GM19193 (cell line): ENCODE data around the gene DZIP1.

Source experiments
- POLR2A ChIP-seq: IDR thresholded peaks from 4 replicates; pipeline ENCODE4 v1.6.1; 2011; ENCODE audit not compliant: insufficient read depth, insufficient read length; ENCODE audit errors: extremely low read depth

Gene DZIP1

DNA sequence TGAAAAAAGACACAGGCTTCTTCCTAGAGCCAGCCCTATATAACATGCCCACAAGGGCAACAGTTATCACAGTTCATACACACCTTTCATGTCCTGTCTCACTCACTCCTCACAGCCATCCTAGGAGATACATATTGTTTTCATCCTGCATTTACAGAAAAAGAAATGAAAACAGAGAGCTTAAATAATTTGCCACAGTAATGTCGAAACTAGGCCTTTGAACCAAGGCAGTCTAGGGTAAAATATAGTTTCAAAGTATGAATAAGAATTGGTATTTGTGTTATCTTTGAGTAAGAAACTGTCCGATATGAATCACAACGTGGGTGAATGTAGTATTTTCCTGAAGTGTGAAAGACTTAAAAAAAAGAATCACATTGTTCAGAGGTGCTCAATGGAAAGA is 65.2 kb downstream of the DZIP1 start:
- TF ChIP-seq POLR2A, result no peak

DNA sequence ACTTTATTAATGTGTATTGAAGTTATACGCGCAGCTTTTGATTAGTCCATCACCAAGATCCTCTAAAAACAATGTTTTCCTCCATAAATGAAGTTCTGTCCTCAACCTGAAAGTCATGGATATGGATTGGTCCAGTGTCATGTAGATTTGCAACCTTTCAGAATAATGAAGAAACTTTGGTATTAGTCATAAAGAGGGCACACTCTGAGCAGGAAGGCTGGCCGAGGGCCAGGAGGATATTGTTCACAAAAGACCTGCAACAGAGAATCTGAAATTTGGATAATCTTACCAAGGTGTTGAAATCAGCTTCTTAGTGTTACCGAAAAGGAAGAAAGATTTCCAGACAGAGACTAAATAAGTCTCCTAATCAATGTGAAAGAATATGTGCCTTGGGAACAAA is 71.3 kb downstream of the DZIP1 start:
- TF ChIP-seq POLR2A, result no peak

DNA sequence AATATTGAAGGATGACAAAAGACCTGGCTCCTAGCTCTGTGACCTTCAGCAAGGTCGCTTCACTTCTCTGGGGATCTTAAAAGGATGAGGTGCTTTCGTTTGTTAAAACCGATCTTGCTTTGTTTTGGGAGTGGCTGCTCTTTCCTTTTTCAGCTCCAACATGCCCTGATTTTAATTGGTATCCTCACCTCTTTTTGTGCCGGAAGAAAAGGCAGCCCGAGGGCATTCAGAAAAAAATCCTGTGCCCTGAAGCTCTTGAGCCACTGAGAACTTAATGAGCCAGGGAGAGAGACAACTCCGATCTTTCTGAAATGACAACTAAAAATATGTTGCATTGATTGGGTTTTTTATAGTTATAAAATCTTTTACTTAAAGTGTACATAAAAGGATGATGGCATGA is 72.6 kb downstream of the DZIP1 start:
- no peak for TF ChIP-seq POLR2A

DNA sequence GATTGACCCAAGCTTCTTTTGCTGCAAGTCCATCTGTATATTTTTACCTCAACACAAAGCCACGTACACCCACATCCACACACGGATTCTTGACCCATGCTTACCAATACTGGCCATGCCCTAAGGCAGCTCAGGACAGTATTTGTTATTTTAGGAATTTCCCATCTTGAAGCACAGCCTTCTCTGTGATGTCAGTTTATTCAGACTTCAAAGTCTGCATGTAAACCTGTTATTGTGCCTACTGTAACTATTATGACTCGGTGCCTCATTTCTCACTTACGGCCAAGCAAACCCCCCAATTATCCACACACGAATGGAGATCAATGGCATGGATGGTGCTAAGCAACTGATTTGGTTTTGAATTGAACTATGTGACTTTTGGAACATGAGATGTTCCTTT is 74.5 kb downstream of the DZIP1 start:
- no peak for TF ChIP-seq POLR2A

DNA sequence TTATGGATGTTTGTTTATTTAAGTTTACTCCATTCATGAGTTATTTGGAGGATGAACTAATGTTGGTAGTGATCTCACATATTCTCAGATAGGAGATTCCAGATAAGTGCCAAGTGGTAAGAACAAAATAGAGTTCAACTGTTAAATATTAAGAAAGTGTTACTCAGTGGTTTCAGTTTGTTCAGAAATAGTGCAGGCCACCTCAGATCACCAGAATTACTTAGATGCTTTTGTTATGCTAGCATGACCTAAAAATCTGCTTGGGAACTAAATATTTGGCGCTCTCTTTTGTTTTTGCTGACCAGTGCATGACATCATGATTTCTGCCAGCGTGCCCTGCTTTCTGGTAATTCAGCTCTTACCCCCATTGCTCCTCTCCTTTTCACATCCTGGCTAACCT is 76.4 kb downstream of the DZIP1 start:
- no peak for TF ChIP-seq POLR2A

DNA sequence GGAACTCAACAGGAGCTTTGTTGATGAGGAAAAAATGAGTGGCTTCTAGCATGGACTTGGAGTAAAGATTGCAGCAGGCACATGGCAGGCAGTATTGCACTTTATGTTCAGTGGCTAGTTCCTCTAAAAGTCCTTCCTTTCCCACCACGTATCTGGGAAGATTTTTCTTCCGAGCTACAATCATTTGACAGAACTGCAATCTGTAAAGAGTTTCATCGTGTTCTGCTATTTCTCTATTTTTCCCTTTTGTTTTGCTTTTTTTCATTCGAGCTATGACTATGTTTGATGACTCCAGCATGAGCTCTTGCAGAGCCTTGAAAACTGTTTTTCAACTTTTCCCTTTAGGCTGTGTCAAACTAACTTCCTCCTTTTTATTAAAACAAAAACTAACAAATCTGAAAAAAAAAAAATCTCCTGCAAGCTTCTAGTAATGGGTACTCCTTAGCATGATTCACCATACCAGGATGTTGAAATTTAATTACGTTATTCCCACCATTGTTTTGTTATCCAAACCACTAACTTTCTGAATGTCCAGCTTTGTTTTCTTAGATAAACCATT is 79.7 kb downstream of the DZIP1 start:
- no peak for TF ChIP-seq POLR2A

DNA sequence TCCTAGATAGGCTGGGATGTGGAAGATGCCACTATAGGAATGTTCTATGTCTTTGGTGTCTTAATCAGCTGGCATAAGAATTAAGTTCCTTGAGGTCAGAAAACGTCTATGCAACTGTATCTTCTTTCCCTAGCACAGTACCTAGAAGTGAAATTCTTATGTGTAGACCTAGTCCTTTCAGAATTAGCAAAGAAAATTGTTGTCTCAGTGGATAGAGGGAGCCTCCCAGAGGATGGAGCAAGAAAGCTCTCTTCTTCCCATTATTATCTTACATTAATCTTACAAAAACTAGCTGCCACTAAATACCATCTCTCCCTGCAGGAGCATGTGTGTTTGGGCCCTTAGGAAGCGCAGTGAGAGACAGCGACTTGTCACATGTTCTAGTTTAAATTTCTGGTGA is 80.4 kb downstream of the DZIP1 start:
- no peak for TF ChIP-seq POLR2A

DNA sequence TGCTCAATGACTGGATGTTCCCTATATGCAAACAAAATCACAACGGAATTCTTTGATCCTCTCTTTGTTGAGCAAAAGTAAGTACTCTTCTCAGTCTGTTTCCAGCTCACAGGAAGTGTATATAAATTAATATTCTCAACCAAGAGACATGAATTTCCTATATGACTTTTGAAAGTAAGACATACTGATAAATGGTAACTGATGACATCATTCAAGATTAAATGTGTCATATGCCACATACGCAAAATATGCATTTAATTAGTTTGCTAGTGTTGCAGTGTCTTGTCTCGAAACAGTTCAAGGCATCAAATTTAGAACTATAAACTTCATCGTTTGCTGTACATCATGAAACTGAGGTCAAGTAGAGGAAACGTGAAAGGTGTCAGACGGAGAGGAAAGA is 84.1 kb downstream of the DZIP1 start:
- no peak for TF ChIP-seq POLR2A

DNA sequence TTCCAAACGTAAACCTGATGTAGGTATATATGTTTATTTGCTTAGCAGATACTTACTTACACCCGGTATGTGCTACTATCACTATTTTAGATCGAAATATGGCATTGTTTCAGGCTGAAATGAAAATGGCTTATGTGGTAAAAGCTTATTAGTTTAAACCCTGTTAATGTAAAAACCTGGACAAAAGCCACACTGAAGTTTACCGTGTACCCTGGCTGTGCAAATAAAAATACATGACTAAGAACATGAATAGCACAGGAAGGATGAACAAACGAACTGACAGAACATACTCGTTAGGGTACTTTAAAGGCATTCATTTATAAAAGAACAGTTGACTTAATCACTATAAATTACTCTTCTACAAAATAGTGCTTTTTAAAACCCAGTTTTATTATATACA is 85.4 kb downstream of the DZIP1 start:
- TF ChIP-seq POLR2A, result no peak

DNA sequence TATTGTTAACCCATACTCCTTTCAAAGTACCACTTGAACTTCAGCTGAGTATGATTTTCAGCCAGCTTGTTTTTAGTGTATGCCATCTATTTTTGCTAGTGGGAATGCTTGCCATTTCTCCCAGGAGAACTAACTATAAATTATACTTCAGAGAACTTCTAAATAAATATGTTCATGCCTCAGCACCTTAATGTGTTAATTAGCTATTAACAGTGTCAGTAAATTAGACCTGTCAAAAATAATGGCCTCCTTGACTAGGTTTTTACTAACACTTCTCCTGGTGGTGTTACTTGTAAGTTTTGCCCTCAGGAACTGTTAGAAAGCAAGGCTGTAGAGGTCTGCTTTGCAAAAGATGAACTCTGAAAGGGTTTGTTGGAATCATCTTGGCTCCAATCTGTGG is 87.5 kb downstream of the DZIP1 start:
- no peak for TF ChIP-seq POLR2A

DNA sequence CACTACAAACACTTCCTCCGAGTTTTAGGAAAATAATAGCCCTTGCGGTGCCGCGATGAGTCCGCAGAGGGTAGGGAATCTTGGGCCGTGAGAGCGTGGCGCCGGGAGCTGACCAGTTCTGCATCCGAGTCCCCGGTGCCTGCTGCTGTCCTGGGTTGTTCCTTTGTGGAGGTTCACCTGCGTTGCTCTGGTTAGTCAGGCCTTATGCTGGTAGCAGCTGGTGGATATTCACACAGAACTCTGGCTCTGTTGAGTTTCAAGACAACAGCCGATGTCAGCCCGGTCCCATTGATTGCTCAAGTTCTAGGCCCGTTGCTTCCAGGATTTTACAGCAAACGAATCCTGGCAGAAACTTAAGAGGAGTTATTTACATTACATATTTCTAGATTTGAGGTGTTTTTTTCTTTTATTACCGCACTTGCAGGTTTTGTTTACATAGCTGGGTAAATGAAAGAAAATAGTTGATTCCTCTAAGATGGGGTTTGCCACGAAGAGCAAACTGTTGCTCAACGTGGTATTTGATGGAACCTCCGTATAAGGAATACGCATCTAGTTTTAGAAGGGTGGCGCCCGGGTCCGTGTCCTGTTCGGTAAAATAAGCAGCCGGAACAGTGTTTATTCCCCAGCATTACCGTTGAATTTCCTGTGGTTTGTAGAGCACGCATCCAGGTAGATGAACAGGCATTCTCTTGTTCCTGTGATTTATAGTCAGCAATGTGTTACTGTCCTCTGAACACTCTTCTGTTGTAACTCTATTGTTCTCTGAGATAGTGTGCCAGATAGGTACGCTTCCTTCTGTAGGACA is 90.7 kb downstream of the DZIP1 start:
- no peak for TF ChIP-seq POLR2A

DNA sequence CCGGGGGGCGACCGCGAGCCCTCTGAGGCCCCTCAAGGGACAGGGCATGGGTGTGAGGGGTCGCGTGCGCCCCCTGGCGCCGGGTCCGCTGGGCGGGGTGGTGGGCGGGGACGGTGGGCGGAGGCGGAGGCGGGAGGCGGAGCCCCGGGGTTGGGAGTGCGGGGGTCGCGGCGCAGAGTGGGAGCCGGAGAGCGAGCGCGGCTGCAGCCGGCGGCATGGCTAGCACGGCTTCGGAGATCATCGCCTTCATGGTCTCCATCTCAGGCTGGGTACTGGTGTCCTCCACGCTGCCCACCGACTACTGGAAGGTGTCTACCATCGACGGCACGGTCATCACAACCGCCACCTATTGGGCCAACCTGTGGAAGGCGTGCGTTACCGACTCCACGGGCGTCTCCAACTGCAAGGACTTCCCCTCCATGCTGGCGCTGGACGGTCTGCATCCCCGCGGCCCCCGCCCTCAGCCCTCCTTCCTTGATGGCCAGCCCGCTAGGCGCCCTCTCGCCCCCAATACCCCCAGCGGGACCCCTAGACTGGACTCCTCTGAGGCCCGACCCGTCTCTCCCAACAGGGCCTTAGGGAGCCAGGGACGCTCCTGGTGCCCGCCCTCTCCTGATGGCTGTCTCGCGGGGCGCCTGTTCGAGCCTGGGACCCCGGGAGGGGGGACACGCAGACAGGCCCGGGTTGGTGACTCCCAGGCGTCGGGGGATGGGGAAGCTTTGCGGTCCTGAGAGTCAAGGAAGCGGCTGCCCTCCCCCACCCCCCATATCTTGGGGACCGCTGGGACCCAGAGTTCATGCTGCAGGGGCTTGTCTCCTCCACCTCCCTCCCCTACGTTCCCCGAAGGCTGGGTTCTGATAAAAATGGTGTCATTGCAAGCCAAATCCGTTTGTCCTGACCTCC is 91.7 kb downstream of the DZIP1 start, which contains the start of gene CLDN10:
TSS of gene CLDN10 (plus strand) at position 182 of the 903 bp plus-strand sequence. CDS start at position 216, 34 bp downstream.
- TF ChIP-seq POLR2A, result no peak

DNA sequence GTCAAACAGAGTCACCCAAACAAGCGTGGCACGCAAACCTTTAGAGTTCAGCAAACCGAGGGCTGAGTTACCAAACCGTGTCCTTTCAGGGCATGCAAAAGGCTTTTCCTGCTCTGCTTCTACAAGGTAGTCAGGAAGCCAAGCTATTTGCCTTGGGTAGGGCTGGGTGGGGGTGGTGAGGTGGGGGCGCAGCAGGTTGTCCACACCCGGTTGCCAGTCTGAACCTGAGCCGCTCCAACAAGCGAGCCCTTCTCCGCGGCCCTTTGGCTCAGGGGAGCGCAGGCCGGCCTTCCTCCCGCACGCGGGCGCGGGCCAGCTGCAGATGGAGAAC is 92.3 kb downstream of the DZIP1 start:
- no peak for TF ChIP-seq POLR2A

DNA sequence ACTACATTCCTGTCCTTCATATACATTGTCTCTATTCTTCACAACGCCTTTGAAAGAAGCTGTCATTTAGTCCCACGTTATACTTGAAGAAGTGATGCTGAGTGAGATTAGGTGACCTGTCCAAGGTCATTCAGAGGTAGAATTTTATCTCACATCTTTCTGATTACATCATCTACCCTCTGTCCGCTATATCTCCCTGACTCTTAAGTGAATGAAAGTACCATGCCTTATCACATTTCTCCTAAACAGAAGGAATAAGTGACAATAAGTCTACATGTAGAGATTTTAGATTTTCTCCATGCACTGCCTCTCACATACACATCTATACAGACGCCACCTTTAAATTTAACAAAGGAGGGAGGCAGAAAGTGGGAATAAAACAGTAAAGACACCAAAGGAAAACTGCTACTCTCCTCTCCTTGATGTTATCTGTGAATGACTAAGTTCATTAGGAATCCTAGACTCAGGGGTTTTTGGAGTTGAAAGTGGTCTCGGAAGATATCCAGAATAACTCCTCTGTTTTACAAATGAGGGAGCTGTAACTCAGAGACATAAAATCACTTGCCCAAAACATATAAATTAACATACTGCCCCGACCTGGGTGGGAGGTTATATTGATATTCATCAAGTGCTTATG is 96.9 kb downstream of the DZIP1 start:
- TF ChIP-seq POLR2A, result no peak

DNA sequence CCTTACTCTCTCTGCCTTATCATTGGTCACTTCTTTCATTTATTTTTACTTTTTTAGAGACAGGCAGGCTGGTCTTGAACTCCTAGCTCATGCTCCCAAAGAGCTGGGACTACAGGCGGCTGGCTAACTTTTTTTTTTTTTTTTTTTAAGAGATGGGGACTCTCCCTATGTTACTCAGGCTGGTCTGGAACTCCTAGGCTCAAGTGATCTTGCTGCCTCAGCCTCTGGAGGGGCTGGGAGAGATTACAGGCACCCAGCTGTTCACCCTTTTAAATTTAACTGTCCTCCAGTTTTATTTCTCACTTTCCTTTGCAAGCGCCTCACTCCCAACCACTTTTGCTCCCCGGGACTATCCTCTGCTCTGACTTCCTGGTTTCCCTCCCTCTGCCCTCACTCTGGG is 97.6 kb downstream of the DZIP1 start:
- no peak for TF ChIP-seq POLR2A
